C4-2B (cell line): Measurements from ENCODE around the gene NFAT5.

Experiments
- ZFX ChIP-seq: fragments of 450-650 bp; IDR thresholded peaks from 2 replicates; pipeline ENCODE4 v1.6.1; 2017
- TF ChIP-seq, protein P1 (sequence below): fragments of 450-650 bp; conservative IDR thresholded peaks from 2 replicates; pipeline ENCODE4 v1.5.1; 2017; ENCODE audit warnings: mild to moderate bottlenecking

DNA sequence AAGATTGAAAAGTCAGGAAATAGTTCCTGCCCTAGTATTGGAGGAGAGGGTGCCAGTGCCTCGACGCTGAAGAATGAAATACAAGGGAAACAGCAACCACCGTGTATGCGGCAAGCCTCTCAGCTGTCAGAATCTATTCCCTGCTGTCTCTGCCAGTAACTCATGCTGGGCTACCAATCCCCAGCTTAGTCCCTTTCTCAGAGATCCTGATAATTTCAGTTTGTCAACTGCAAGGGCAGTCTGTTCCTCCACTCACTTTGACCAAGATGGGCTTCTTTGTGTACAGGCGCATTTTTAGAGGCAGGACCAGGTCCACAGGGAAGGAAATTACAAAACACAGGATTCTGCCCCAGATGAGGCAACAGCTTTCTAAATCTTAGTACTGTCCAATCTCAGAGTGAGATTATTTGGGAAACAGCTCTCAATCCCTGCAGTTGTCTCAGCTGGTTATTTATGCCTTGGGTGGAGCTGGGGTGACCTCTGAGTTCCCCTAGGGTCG, 159.3 kb downstream of the NFAT5 start:
- TF ChIP-seq, protein P1, sequence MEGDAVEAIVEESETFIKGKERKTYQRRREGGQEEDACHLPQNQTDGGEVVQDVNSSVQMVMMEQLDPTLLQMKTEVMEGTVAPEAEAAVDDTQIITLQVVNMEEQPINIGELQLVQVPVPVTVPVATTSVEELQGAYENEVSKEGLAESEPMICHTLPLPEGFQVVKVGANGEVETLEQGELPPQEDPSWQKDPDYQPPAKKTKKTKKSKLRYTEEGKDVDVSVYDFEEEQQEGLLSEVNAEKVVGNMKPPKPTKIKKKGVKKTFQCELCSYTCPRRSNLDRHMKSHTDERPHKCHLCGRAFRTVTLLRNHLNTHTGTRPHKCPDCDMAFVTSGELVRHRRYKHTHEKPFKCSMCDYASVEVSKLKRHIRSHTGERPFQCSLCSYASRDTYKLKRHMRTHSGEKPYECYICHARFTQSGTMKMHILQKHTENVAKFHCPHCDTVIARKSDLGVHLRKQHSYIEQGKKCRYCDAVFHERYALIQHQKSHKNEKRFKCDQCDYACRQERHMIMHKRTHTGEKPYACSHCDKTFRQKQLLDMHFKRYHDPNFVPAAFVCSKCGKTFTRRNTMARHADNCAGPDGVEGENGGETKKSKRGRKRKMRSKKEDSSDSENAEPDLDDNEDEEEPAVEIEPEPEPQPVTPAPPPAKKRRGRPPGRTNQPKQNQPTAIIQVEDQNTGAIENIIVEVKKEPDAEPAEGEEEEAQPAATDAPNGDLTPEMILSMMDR: no peak
- TF ChIP-seq ZFX: no peak
